Neuronal stem cell (in vitro differentiated cells): ENCODE results near the gene LNX2.

Experiments used
- DNase-seq: peaks from one replicate; pipeline ENCODE4 v3.0.0-alpha.2; 2013; ENCODE audit warnings: low spot score
- H2AFZ ChIP-seq: one replicate; pipeline ENCODE4 v1.6.1; 2013; ENCODE audit warnings: mild to moderate bottlenecking, low read length, inconsistent platforms
- H2AK5ac ChIP-seq: 2 replicates; pipeline ENCODE4 v1.6.1; 2013; ENCODE audit warnings: low read depth, mild to moderate bottlenecking, inconsistent platforms, low read length, moderate library complexity, mixed read lengths
- H2BK120ac ChIP-seq: 2 replicates; pipeline ENCODE4 v1.6.1; 2013; ENCODE audit warnings: low read depth, mild to moderate bottlenecking, inconsistent platforms, low read length, moderate library complexity, mixed read lengths
- H2BK12ac ChIP-seq: one replicate; pipeline ENCODE4 v1.6.1; 2013; ENCODE audit warnings: low read length, inconsistent platforms
- H2BK15ac ChIP-seq: 2 replicates; pipeline ENCODE4 v1.6.1; 2013; ENCODE audit warnings: mild to moderate bottlenecking, low read length, inconsistent platforms, mixed read lengths
- H2BK5ac ChIP-seq: one replicate; pipeline ENCODE4 v1.6.1; 2013; ENCODE audit warnings: inconsistent platforms, mild to moderate bottlenecking, low read length, moderate library complexity
- H3K14ac ChIP-seq: one replicate; pipeline ENCODE4 v1.6.1; 2013; ENCODE audit warnings: low read length, inconsistent platforms
- H3K18ac ChIP-seq: 2 replicates; pipeline ENCODE4 v1.6.1; 2013; ENCODE audit warnings: low read length, inconsistent platforms
- H3K23ac ChIP-seq: 2 replicates; pipeline ENCODE4 v1.6.1; 2013; ENCODE audit warnings: low read depth, mild to moderate bottlenecking, mixed read lengths, low read length, inconsistent platforms; ENCODE audit not compliant: poor library complexity
- H3K27ac ChIP-seq: replicated peaks from 3 replicates; pipeline ENCODE4 v1.5.1; 2013; ENCODE audit warnings: low read length, inconsistent platforms
- H3K27me3 ChIP-seq, 3 experiments: 2 replicates each; pipeline ENCODE4 v1.6.1; 2013; ENCODE audit warnings: low read length in 3 of 3, mild to moderate bottlenecking in 2 of 3, inconsistent platforms in 1 of 3, low read depth in 1 of 3, mixed read lengths in 1 of 3, moderate library complexity in 1 of 3; ENCODE audit not compliant: control insufficient read depth in 3 of 3, insufficient read depth in 3 of 3
- H3K36me3 ChIP-seq, 2 donors: replicated peaks in 1 of 2; 2 replicates each; pipeline ENCODE4 v1.6.1; 2013; ENCODE audit warnings: low read length in 2 of 2; ENCODE audit not compliant: control insufficient read depth in 2 of 2, insufficient read depth in 2 of 2
- H3K4ac ChIP-seq: 2 replicates; pipeline ENCODE4 v1.6.1; 2013; ENCODE audit warnings: inconsistent platforms, mild to moderate bottlenecking, low read length, moderate library complexity
- H3K4me1 ChIP-seq, 2 donors: 1 replicate in 1 of 2; 2 replicates in 1 of 2; pipeline ENCODE4 v1.6.1; 2013; ENCODE audit warnings: low read length in 2 of 2, low read depth in 1 of 2; ENCODE audit not compliant: control insufficient read depth in 2 of 2, insufficient read depth in 1 of 2
- H3K4me2 ChIP-seq: one replicate; pipeline ENCODE4 v1.6.1; 2013; ENCODE audit warnings: mild to moderate bottlenecking, low read length, inconsistent platforms; ENCODE audit not compliant: insufficient read depth, poor library complexity, severe bottlenecking
- H3K4me3 ChIP-seq, 2 donors: 2 replicates each; pipeline ENCODE4 v1.5.1; 2013; ENCODE audit warnings: low read length in 2 of 2, mild to moderate bottlenecking in 2 of 2, inconsistent platforms in 1 of 2, moderate library complexity in 1 of 2
- H3K79me1 ChIP-seq: one replicate; pipeline ENCODE4 v1.6.1; 2013; ENCODE audit warnings: low read depth, mild to moderate bottlenecking, inconsistent platforms, low read length, moderate library complexity
- H3K9ac ChIP-seq: one replicate; pipeline ENCODE4 v1.6.1; 2013; ENCODE audit warnings: mild to moderate bottlenecking, low read depth, low read length, inconsistent platforms; ENCODE audit not compliant: poor library complexity
- H3K9me3 ChIP-seq, 2 donors: replicated peaks in 1 of 2; 2 replicates each; pipeline versions ENCODE3 to v1.6.1; 2013; ENCODE audit warnings: low read length in 2 of 2, mild to moderate bottlenecking in 2 of 2, inconsistent platforms in 1 of 2, low read depth in 1 of 2, mixed read lengths in 1 of 2, moderate library complexity in 1 of 2; ENCODE audit not compliant: control insufficient read depth in 2 of 2, insufficient read depth in 1 of 2
- H4K8ac ChIP-seq: one replicate; pipeline ENCODE4 v1.6.1; 2013; ENCODE audit warnings: low read depth, mild to moderate bottlenecking, inconsistent platforms, low read length, moderate library complexity
- H4K91ac ChIP-seq: one replicate; pipeline ENCODE4 v1.6.1; 2013; ENCODE audit warnings: low read length, low read depth, mild to moderate bottlenecking, inconsistent platforms; ENCODE audit not compliant: poor library complexity
- WGBS, 2 donors: extraction: QIAGEN DNeasy Blood & Tissue Kit; methylation state at CpG; one replicate each; pipeline ENCODE4 v1.1.7; 2013; ENCODE audit warnings: missing lambda C conversion rate in 2 of 2, mixed read lengths in 1 of 2; ENCODE audit not compliant: insufficient read length in 2 of 2, insufficient replicate concordance in 1 of 2; ENCODE audit errors: extremely low coverage in 2 of 2; 5-methylcytosine and 5-hydroxymethylcytosine counted together

Gene LNX2

DNA sequence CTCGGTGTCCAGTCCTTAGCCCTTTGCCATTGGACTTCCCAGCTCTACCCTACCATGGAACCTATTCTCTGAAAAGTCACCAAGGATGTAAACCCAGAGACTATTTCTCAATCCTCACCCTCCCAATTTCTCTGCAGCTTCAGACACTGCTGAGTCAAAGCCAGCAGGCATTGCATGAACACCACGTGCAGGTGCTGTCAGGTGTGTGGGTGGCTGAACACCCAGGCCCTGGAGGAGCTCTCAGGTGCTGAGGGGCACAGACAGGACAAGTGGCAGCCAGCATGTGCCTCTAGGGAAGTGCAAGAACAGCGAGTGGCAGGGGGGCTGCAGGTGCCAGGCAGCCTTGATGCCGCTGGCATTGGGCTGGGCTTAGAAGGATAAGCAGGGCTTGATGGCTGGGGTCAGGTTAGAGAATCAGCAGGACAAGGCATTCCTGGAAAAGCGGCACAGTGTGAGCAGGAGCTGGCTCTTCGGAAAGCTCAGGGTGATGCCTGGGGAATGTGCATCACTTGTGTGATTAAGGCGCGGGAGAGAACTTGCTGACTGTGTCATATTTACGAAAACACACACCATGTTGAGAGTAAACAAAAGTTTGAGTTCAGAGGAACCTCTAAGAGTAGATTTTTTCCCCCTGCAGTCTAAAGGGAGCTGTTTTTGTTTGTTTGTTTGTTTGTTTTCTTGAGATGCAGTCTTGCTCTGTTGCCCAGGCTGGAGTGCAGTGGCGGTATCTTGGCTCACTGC is 83.8 kb downstream of the LNX2 start:
- Histone ChIP-seq H3K9ac (peak overlapping the region; percentile 24), H3K36me3 (no peaks in the 10 kb centered on the region), H3K14ac (no peak overlapping the region), H3K4ac (no peak overlapping the region), H3K4me3 (no peak overlapping the region), H2BK15ac (no peak overlapping the region), H2BK5ac (no peak overlapping the region), H2BK120ac (no peak overlapping the region), H3K4me1 (peaks cover 2 to 24% of the 10 kb centered on the region in 2 donors), H2AK5ac (no peak overlapping the region), H3K9me3 (no peaks in the 10 kb centered on the region), H3K27ac (no peak overlapping the region), H2AFZ (no peak overlapping the region), H3K79me1 (no peaks in the 10 kb centered on the region), H3K23ac (no peak overlapping the region), H4K8ac (no peak overlapping the region), H3K27me3 (no peaks in the 10 kb centered on the region), H3K4me2 (no peak overlapping the region), H4K91ac (no peak overlapping the region), H3K18ac (no peak overlapping the region), H2BK12ac (no peak overlapping the region)
- WGBS, 2 donors, result no CpG with 5 or more reads among the region's 10 CpGs
- no peak for DNase-seq

- no peak overlapping the region for H2AFZ ChIP-seq
- H3K4me3 ChIP-seq, result no peak overlapping the region
- H3K4me1 ChIP-seq, result peaks cover 2 to 14% of the 10 kb centered on the region in 2 donors
- no peak overlapping the region for H3K18ac ChIP-seq
- no peak overlapping the region for H2BK12ac ChIP-seq
- no peak overlapping the region for H2BK15ac ChIP-seq
- H2AK5ac ChIP-seq, result no peak overlapping the region
- H3K27me3 ChIP-seq, result no peaks in the 10 kb centered on the region
- no peaks in the 10 kb centered on the region for H3K36me3 ChIP-seq
- H3K27ac ChIP-seq, result no peak overlapping the region
- no peak overlapping the region for H4K8ac ChIP-seq
- H2BK5ac ChIP-seq, result no peak overlapping the region
- no peak overlapping the region for H3K4ac ChIP-seq
- no peak overlapping the region for H3K9ac ChIP-seq
- no peak overlapping the region for H3K23ac ChIP-seq
- no peak overlapping the region for H4K91ac ChIP-seq
- no peaks in the 10 kb centered on the region for H3K79me1 ChIP-seq
- H2BK120ac ChIP-seq, result no peak overlapping the region
- no peak for DNase-seq
- no peak overlapping the region for H3K4me2 ChIP-seq
- H3K14ac ChIP-seq, result no peak overlapping the region
- WGBS, 2 donors, result no CpG with 5 or more reads among the region's 8 CpGs
- H3K9me3 ChIP-seq, result no peaks in the 10 kb centered on the region
Measured at GRCh38 chr13:27535546-27535945, 84.8 kb downstream of the LNX2 start.

- Histone ChIP-seq H3K4ac (no peak overlapping the region), H3K14ac (no peak overlapping the region), H3K79me1 (no peaks in the 10 kb centered on the region), H2AFZ (no peak overlapping the region), H2BK15ac (no peak overlapping the region), H3K9ac (no peak overlapping the region), H3K4me2 (no peak overlapping the region), H4K8ac (no peak overlapping the region), H3K27ac (no peak overlapping the region), H3K4me1 (peaks cover 2 to 9% of the 10 kb centered on the region in 2 donors), H2AK5ac (no peak overlapping the region), H3K4me3 (no peak overlapping the region), H3K18ac (no peak overlapping the region), H2BK120ac (no peak overlapping the region), H3K9me3 (no peaks in the 10 kb centered on the region), H3K36me3 (no peaks in the 10 kb centered on the region), H3K27me3 (no peaks in the 10 kb centered on the region), H3K23ac (no peak overlapping the region), H4K91ac (no peak overlapping the region), H2BK5ac (no peak overlapping the region), H2BK12ac (no peak overlapping the region)
- no CpG with 5 or more reads among the region's 3 CpGs for WGBS, 2 donors
- DNase-seq, result no peak
Measured at GRCh38 chr13:27534981-27535380, 85.3 kb downstream of the LNX2 start.

- H3K9me3 ChIP-seq, result no peaks in the 10 kb centered on the region
- no peaks in the 10 kb centered on the region for H3K79me1 ChIP-seq
- no peak overlapping the region for H3K14ac ChIP-seq
- H2BK120ac ChIP-seq, result no peak overlapping the region
- no peak overlapping the region for H2AFZ ChIP-seq
- no peak overlapping the region for H2BK5ac ChIP-seq
- no peak overlapping the region for H3K27ac ChIP-seq
- no peak overlapping the region for H2BK12ac ChIP-seq
- H3K4me3 ChIP-seq, result no peak overlapping the region
- DNase-seq, result no peak
- no peak overlapping the region for H2BK15ac ChIP-seq
- H3K18ac ChIP-seq, result no peak overlapping the region
- no peak overlapping the region for H4K8ac ChIP-seq
- H3K4ac ChIP-seq, result no peak overlapping the region
- H4K91ac ChIP-seq, result no peak overlapping the region
- no peaks in the 10 kb centered on the region for H3K36me3 ChIP-seq
- no peak overlapping the region for H3K23ac ChIP-seq
- peaks cover 2 to 7% of the 10 kb centered on the region in 2 donors for H3K4me1 ChIP-seq
- no peak overlapping the region for H3K9ac ChIP-seq
- no peak overlapping the region for H2AK5ac ChIP-seq
- WGBS, 2 donors, result no CpG with 5 or more reads among the region's 10 CpGs
- H3K27me3 ChIP-seq, result no peaks in the 10 kb centered on the region
- no peak overlapping the region for H3K4me2 ChIP-seq
Measured at GRCh38 chr13:27534108-27534980, 86.0 kb downstream of the LNX2 start.
